Endothelial cell of umbilical vein (primary cell): Measurements from ENCODE around the gene ARV1. TPM values are rescaled to one million over a fixed set of nuclear protein-coding genes. Genes with fewer than 3 reads are reported as not detected.

ENCODE experiments used
- BruUV-seq: library from RNA; stranded (reverse); fragments of 400-500 nt; replicated peaks from 2 replicates; lab custom pipeline; 2021; lab: Mats Ljungman, UMichigan
- CTCF ChIA-PET: fragments of 300-600, 350-600 bp; sonication (Branson Sonifier 250); formaldehyde crosslinking; loops from one replicate; lab custom pipeline; 2021; ENCODE audit warnings: antibody characterized with exemption, inconsistent platforms; lab: Charles Lee
- POLR2A ChIA-PET: fragments of 300-600, 350-600 bp; sonication (Branson Sonifier 250); formaldehyde crosslinking; loops from one replicate; lab custom pipeline; 2021; ENCODE audit warnings: antibody characterized with exemption, inconsistent platforms; lab: Charles Lee
- DNase-seq: peaks from one replicate; pipeline ENCODE4 v3.0.0-alpha.2; 2011; ENCODE audit warnings: low read depth, low spot score
- FAIRE-seq: peaks from 2 replicates; lab custom pipeline; 2011; peaks lifted over from hg19 to GRCh38; lab: Jason Lieb, UNC
- H2AFZ ChIP-seq: 2 replicates; pipeline ENCODE4 v1.6.0; 2012; ENCODE audit warnings: low read depth, low read length, control low read depth, inconsistent platforms
- H3K27ac ChIP-seq: 2 replicates; pipeline ENCODE4 v1.5.1; 2011; ENCODE audit warnings: low read depth, mild to moderate bottlenecking, control low read depth, low read length, moderate library complexity; ENCODE audit not compliant: insufficient read depth
- H3K27me3 ChIP-seq, 2 experiments: 2 replicates each; pipeline versions ENCODE4 v1.6.0 to v1.6.1; 2011; ENCODE audit warnings: low read length in 2 of 2, mixed read lengths in 1 of 2; ENCODE audit not compliant: control insufficient read depth in 2 of 2, insufficient read depth in 2 of 2
- H3K36me3 ChIP-seq, 2 experiments: 2 replicates in 1 of 2; 3 replicates in 1 of 2; pipeline ENCODE4 v1.5.1; 2011; ENCODE audit warnings: low read length in 2 of 2, mild to moderate bottlenecking in 1 of 2, moderate library complexity in 1 of 2; ENCODE audit not compliant: control insufficient read depth in 2 of 2, insufficient read depth in 2 of 2; ENCODE audit errors: extremely low read depth in 1 of 2
- H3K4me1 ChIP-seq: 3 replicates; pipeline ENCODE4 v1.5.1; 2011; ENCODE audit warnings: mild to moderate bottlenecking, low read length; ENCODE audit not compliant: control insufficient read depth, insufficient read depth; ENCODE audit errors: extremely low read depth
- H3K4me2 ChIP-seq: 2 replicates; pipeline ENCODE4 v1.6.1; 2011; ENCODE audit warnings: low read length, control low read depth, mixed read lengths; ENCODE audit not compliant: insufficient read depth
- H3K4me3 ChIP-seq, 3 experiments: fragments of 200-600 bp in 1 of 3; sonication (generic), shearing (Covaris generic) in 1 of 3; replicated peaks in 1 of 3; 2 replicates each; pipeline ENCODE4 v1.5.1; 2011 to 2016; ENCODE audit warnings: control low read depth in 3 of 3, low read length in 3 of 3, mild to moderate bottlenecking in 2 of 3, inconsistent platforms in 1 of 3, low read depth in 1 of 3, moderate library complexity in 1 of 3; ENCODE audit not compliant: insufficient read depth in 1 of 3
- H3K79me2 ChIP-seq: 2 replicates; pipeline ENCODE4 v1.6.0; 2012; ENCODE audit warnings: low read length, inconsistent platforms; ENCODE audit not compliant: control insufficient read depth, insufficient read depth
- H3K9ac ChIP-seq: replicated peaks from 2 replicates; pipeline ENCODE3; 2011; ENCODE audit warnings: low read length, control low read depth; ENCODE audit not compliant: insufficient read depth; ENCODE audit errors: extremely low read depth
- H3K9me1 ChIP-seq: replicated peaks from 3 replicates; pipeline ENCODE4 v1.6.0; 2011; ENCODE audit warnings: mild to moderate bottlenecking, low read length; ENCODE audit not compliant: control insufficient read depth, insufficient read depth; ENCODE audit errors: extremely low read depth
- H3K9me3 ChIP-seq: replicated peaks from 2 replicates; pipeline ENCODE4 v1.5.1; 2012; ENCODE audit warnings: low read length, inconsistent platforms; ENCODE audit not compliant: control insufficient read depth, insufficient read depth
- H4K20me1 ChIP-seq: replicated peaks from 2 replicates; pipeline ENCODE3; 2011; ENCODE audit warnings: mild to moderate bottlenecking, low read length; ENCODE audit not compliant: control insufficient read depth, insufficient read depth; ENCODE audit errors: extremely low read depth
- EZH2 ChIP-seq: IDR thresholded peaks from 2 replicates; pipeline ENCODE4 v1.6.1; 2012; ENCODE audit warnings: borderline replicate concordance, low read depth, mild to moderate bottlenecking, moderate library complexity, low read length, inconsistent platforms; ENCODE audit not compliant: severe bottlenecking
- FOS ChIP-seq: IDR thresholded peaks from 2 replicates; pipeline ENCODE4 v1.6.1; 2011; ENCODE audit warnings: mild to moderate bottlenecking, low read length, moderate library complexity, borderline replicate concordance; ENCODE audit not compliant: insufficient read depth
- GATA2 ChIP-seq: IDR thresholded peaks from 2 replicates; pipeline ENCODE4 v1.7.0; 2011; ENCODE audit warnings: low read depth, mild to moderate bottlenecking, moderate library complexity, mixed read lengths, low read length; ENCODE audit not compliant: insufficient read length, insufficient read depth
- JUN ChIP-seq: IDR thresholded peaks from 2 replicates; pipeline ENCODE4 v1.6.1; 2011; ENCODE audit warnings: borderline replicate concordance, low read depth; ENCODE audit not compliant: insufficient read length, insufficient read depth
- MYC ChIP-seq: IDR thresholded peaks from one replicate; pipeline ENCODE4 v1.6.1; 2011; ENCODE audit warnings: mild to moderate bottlenecking, low read depth, low read length
- POLR2A ChIP-seq: IDR thresholded peaks from 2 replicates; pipeline ENCODE4 v1.6.1; 2012; ENCODE audit warnings: low read depth, mild to moderate bottlenecking, control low read depth, low read length
- POLR2AphosphoS5 ChIP-seq: IDR thresholded peaks from 2 replicates; pipeline ENCODE4 v1.6.1; 2012; ENCODE audit warnings: low read depth, mild to moderate bottlenecking, control low read depth, low read length, moderate library complexity; ENCODE audit not compliant: insufficient read depth
- dilution Hi-C: fragments of 300-500 bp; cut with MboI; formaldehyde crosslinking; loops from one replicate; pipeline ENCODE4 v1.15.0; 2019; ENCODE audit warnings: low sequenced_read_pairs; ENCODE audit not compliant: extremely low pct_ligation_motif_present
- intact Hi-C: fragments of 100-400 bp; cut with micrococcal nuclease; formaldehyde crosslinking; loops from one replicate; pipeline ENCODE4 v1.10.0; 2022
- polyA plus RNA-seq, 4 experiments: library from polyadenylated mRNA; depleted of rRNA in 3 of 4; stranded (reverse) in 3 of 4; unstranded in 1 of 4; fragments of >200 nt; gene quantifications; 2 replicates each; pipeline versions ENCODE4 v1.2.1 to v1.2.3, GENCODE V29; 2011 to 2012; ENCODE audit warnings: missing spikeins in 1 of 4
- total RNA-seq: library from RNA; stranded (reverse); gene quantifications from 2 replicates; pipeline ENCODE4 v1.2.3, GENCODE V29; 2021
- TF ChIP-seq, protein P1 (sequence below): IDR thresholded peaks from 2 replicates; pipeline ENCODE4 v1.6.1; 2011; ENCODE audit not compliant: insufficient read depth, insufficient read length
- TF ChIP-seq, protein P2 (sequence below), 2 donors: IDR thresholded peaks; 1 replicate in 1 of 2; 2 replicates in 1 of 2; pipeline ENCODE4 v1.5.1; 2011; ENCODE audit warnings: low read length in 2 of 2, mild to moderate bottlenecking in 2 of 2, moderate library complexity in 2 of 2, control low read depth in 1 of 2, inconsistent platforms in 1 of 2, low read depth in 1 of 2; ENCODE audit not compliant: insufficient read depth in 1 of 2; ENCODE audit errors: extremely low read depth in 1 of 2

The ARV1 gene
- total and polyA plus RNA-seq, 2 donors (not counting 3 experiments of a cell fraction or from before 2014, with no cell fraction given) = 10.7 to 14.0 TPM

GRCh38 chr1:230964896-230965295, 14.0 kb upstream of the ARV1 start:
- intact Hi-C loops (no loop called here), dilution Hi-C loops (no loop called here)
- ChIA-PET POLR2A (no interaction called here), CTCF (no interaction called here)
- H3K9me1 ChIP-seq = no peaks in the 10 kb centered on the region
- no peaks in the 10 kb centered on the region for H3K4me1 ChIP-seq
- FAIRE-seq (no peak), DNase-seq (no peak)
- H3K9me3 ChIP-seq = no peaks in the 10 kb centered on the region
- H2AFZ ChIP-seq = no peak overlapping the region
- no peaks in the 10 kb centered on the region for H4K20me1 ChIP-seq
- H3K27ac ChIP-seq = no peak overlapping the region
- H3K9ac ChIP-seq = no peak overlapping the region
- H3K4me2 ChIP-seq = no peak overlapping the region
- H3K79me2 ChIP-seq = peaks cover 2% of the 10 kb centered on the region
- no peaks in the 10 kb centered on the region for H3K27me3 ChIP-seq
- BruUV-seq = no TSS peak
- H3K36me3 ChIP-seq = no peaks in the 10 kb centered on the region
- no peak overlapping the region for H3K4me3 ChIP-seq
- TF ChIP-seq, protein P1, sequence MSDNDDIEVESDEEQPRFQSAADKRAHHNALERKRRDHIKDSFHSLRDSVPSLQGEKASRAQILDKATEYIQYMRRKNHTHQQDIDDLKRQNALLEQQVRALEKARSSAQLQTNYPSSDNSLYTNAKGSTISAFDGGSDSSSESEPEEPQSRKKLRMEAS = no peak
- TF ChIP-seq, protein P2, sequence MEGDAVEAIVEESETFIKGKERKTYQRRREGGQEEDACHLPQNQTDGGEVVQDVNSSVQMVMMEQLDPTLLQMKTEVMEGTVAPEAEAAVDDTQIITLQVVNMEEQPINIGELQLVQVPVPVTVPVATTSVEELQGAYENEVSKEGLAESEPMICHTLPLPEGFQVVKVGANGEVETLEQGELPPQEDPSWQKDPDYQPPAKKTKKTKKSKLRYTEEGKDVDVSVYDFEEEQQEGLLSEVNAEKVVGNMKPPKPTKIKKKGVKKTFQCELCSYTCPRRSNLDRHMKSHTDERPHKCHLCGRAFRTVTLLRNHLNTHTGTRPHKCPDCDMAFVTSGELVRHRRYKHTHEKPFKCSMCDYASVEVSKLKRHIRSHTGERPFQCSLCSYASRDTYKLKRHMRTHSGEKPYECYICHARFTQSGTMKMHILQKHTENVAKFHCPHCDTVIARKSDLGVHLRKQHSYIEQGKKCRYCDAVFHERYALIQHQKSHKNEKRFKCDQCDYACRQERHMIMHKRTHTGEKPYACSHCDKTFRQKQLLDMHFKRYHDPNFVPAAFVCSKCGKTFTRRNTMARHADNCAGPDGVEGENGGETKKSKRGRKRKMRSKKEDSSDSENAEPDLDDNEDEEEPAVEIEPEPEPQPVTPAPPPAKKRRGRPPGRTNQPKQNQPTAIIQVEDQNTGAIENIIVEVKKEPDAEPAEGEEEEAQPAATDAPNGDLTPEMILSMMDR (IDR thresholded peaks at IDR 0.05; ENCODE audit: extremely low read depth in 1 of 2, insufficient read depth in 1 of 2, low read depth in 1 of 2, low read length in 2 of 2) = no peak
- TF ChIP-seq GATA2 = no peak
- TF ChIP-seq EZH2 = no peak
- no peak for TF ChIP-seq POLR2A
- TF ChIP-seq FOS = no peak
- no peak for TF ChIP-seq POLR2AphosphoS5
- no peak for TF ChIP-seq JUN
- TF ChIP-seq MYC = no peak
